Testis (tissue), 2 donors: ENCODE data around the gene CCP110.

ENCODE experiments used
- POLR2A ChIP-seq: fragments of 450-650 bp; IDR thresholded peaks from one replicate; pipeline ENCODE4 v1.6.1; 2017; ENCODE audit warnings: antibody characterized with exemption, mild to moderate bottlenecking, moderate library complexity
- TF ChIP-seq, protein P1 (sequence below), 3 experiments: fragments of 450-650 bp in 2 of 3; fragments of 200-600 bp in 1 of 3; sonication (generic) in 1 of 3; IDR thresholded peaks; one replicate each; pipeline ENCODE4 v1.5.1; 2016 to 2019; ENCODE audit warnings: antibody characterized with exemption in 3 of 3, mild to moderate bottlenecking in 2 of 3, moderate library complexity in 1 of 3

- TF ChIP-seq, protein P1, sequence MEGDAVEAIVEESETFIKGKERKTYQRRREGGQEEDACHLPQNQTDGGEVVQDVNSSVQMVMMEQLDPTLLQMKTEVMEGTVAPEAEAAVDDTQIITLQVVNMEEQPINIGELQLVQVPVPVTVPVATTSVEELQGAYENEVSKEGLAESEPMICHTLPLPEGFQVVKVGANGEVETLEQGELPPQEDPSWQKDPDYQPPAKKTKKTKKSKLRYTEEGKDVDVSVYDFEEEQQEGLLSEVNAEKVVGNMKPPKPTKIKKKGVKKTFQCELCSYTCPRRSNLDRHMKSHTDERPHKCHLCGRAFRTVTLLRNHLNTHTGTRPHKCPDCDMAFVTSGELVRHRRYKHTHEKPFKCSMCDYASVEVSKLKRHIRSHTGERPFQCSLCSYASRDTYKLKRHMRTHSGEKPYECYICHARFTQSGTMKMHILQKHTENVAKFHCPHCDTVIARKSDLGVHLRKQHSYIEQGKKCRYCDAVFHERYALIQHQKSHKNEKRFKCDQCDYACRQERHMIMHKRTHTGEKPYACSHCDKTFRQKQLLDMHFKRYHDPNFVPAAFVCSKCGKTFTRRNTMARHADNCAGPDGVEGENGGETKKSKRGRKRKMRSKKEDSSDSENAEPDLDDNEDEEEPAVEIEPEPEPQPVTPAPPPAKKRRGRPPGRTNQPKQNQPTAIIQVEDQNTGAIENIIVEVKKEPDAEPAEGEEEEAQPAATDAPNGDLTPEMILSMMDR (IDR thresholded peaks at IDR 0.05) = no peak
- no peak for TF ChIP-seq POLR2A
These were observed 42.0 kb upstream of the CCP110 start for GRCh38 chr16:19481769-19482168.
